Measurements from ENCODE around the gene EPHB6.

- TF ChIP-seq MAX (IDR thresholded peaks at IDR 0.05) = no peak
- no peak for TF ChIP-seq CEBPB (IDR thresholded peaks at IDR 0.05)
- TF ChIP-seq NFIC (IDR thresholded peaks at IDR 0.05) = no peak
- no peak for TF ChIP-seq TAF1 (IDR thresholded peaks at IDR 0.05; ENCODE audit: low read depth)
- no peak for TF ChIP-seq RAD21 (IDR thresholded peaks at IDR 0.05; ENCODE audit: low read depth)
- TF ChIP-seq EGR1 (IDR thresholded peaks at IDR 0.05) = no peak
- TF ChIP-seq EP300 (IDR thresholded peaks at IDR 0.05; ENCODE audit: borderline replicate concordance) = no peak
- TF ChIP-seq YY1 (IDR thresholded peaks at IDR 0.05; ENCODE audit: low read depth) = no peak
- TF ChIP-seq REST (IDR thresholded peaks at IDR 0.05; ENCODE audit: low read depth) = no peak
These were observed 15.8 kb downstream of the EPHB6 start for GRCh38 chr7:142870566-142871259.
